ENCODE results near the gene C10orf53.

- peak; percentile 5 for TF ChIP-seq CTCF (IDR thresholded peaks at IDR 0.05; ENCODE audit: borderline replicate concordance, extremely low read depth, low read length, poor library complexity, severe bottlenecking)
- TF ChIP-seq EZH2 (IDR thresholded peaks at IDR 0.05; ENCODE audit: borderline replicate concordance, low read depth, low read length, severe bottlenecking) = no peak
Measured at GRCh38 chr10:49740346-49741107, 61.1 kb downstream of the C10orf53 start.

All from DND-41 (cell line).